IMR-90 (cell line): ENCODE data around the gene PHF21B. TPM values are rescaled to one million over a fixed set of nuclear protein-coding genes. Genes with fewer than 3 reads are reported as not detected.

Source experiments
- ATAC-seq: fragments of 200-7000 bp; cut with Tn5 transposase; 2 replicates; pipeline ENCODE4 v1.9.1; 2020; ENCODE audit warnings: low read depth, mild to moderate bottlenecking, moderate library complexity
- BruUV-seq: library from RNA; stranded (reverse); fragments of 400-500 nt; replicated peaks from 2 replicates; lab custom pipeline; 2021; lab: Mats Ljungman, UMichigan
- CTCF ChIA-PET: fragments of 300-600 bp; formaldehyde crosslinking; extraction: SDS; loops from one replicate; lab custom pipeline; 2021; ENCODE audit warnings: antibody characterized with exemption; lab: Yijun Ruan, JAX
- POLR2A ChIA-PET: fragments of 300-600 bp; sonication (Branson Sonifier 250); formaldehyde crosslinking; loops from one replicate; lab custom pipeline; 2022; ENCODE audit warnings: antibody characterized with exemption; ENCODE audit not compliant: unreplicated experiment; lab: Charles Lee
- DNase-seq: peaks from one replicate; pipeline ENCODE4 v3.0.0; 2013
- H2AFZ ChIP-seq: replicated peaks from 2 replicates; pipeline ENCODE3; 2013; ENCODE audit warnings: low read length, mild to moderate bottlenecking; ENCODE audit not compliant: poor library complexity
- H2AK5ac ChIP-seq: 2 replicates; pipeline ENCODE4 v1.6.1; 2013; ENCODE audit warnings: low read depth, low read length, inconsistent platforms
- H2AK9ac ChIP-seq: replicated peaks from 2 replicates; pipeline ENCODE3; 2013; ENCODE audit warnings: mild to moderate bottlenecking, low read depth, low read length, moderate library complexity; ENCODE audit not compliant: poor library complexity
- H2BK120ac ChIP-seq: 2 replicates; pipeline ENCODE4 v1.6.1; 2013; ENCODE audit warnings: low read depth, low read length, inconsistent platforms
- H2BK15ac ChIP-seq: 3 replicates; pipeline ENCODE4 v1.6.1; 2013; ENCODE audit warnings: low read depth, low read length, inconsistent platforms
- H2BK20ac ChIP-seq: 2 replicates; pipeline ENCODE4 v1.6.1; 2013; ENCODE audit warnings: low read depth, mild to moderate bottlenecking, inconsistent platforms, low read length, moderate library complexity
- H2BK5ac ChIP-seq: 2 replicates; pipeline ENCODE4 v1.6.1; 2013; ENCODE audit warnings: mild to moderate bottlenecking, low read depth, low read length, inconsistent platforms; ENCODE audit not compliant: poor library complexity, severe bottlenecking
- H3K14ac ChIP-seq: replicated peaks from 2 replicates; pipeline ENCODE4 v1.6.1; 2013; ENCODE audit warnings: low read depth, low read length, inconsistent platforms
- H3K18ac ChIP-seq: 2 replicates; pipeline ENCODE4 v1.6.1; 2013; ENCODE audit warnings: low read depth, low read length, control low read depth
- H3K23ac ChIP-seq: 2 replicates; pipeline ENCODE4 v1.6.1; 2013; ENCODE audit warnings: low read depth, low read length, inconsistent platforms
- H3K27ac ChIP-seq: 2 replicates; pipeline ENCODE4 v1.5.1; 2013; ENCODE audit warnings: mild to moderate bottlenecking, control low read depth, low read length; ENCODE audit not compliant: insufficient read depth
- H3K27me3 ChIP-seq: 2 replicates; pipeline ENCODE4 v1.6.1; 2013; ENCODE audit warnings: low read length; ENCODE audit not compliant: control insufficient read depth, insufficient read depth
- H3K36me3 ChIP-seq: 2 replicates; pipeline ENCODE4 v1.6.1; 2013; ENCODE audit warnings: low read length, mixed read lengths; ENCODE audit not compliant: control insufficient read depth, insufficient read depth
- H3K4ac ChIP-seq: 2 replicates; pipeline ENCODE4 v1.6.1; 2013; ENCODE audit warnings: low read depth, low read length, inconsistent platforms
- H3K4me1 ChIP-seq: 2 replicates; pipeline ENCODE4 v1.6.1; 2013; ENCODE audit warnings: low read length, mixed read lengths; ENCODE audit not compliant: control insufficient read depth, insufficient read depth
- H3K4me2 ChIP-seq: 2 replicates; pipeline ENCODE4 v1.6.1; 2013; ENCODE audit warnings: low read depth, mild to moderate bottlenecking, control low read depth, low read length, moderate library complexity
- H3K4me3 ChIP-seq: 2 replicates; pipeline ENCODE4 v1.5.1; 2013; ENCODE audit warnings: low read depth, mild to moderate bottlenecking, control low read depth, low read length, moderate library complexity; ENCODE audit not compliant: insufficient read depth
- H3K56ac ChIP-seq: 2 replicates; pipeline ENCODE4 v1.6.1; 2013; ENCODE audit warnings: low read length, inconsistent platforms; ENCODE audit not compliant: insufficient read depth; ENCODE audit errors: extremely low read depth
- H3K79me1 ChIP-seq, 2 experiments: 2 replicates each; pipeline ENCODE4 v1.6.1; 2013; ENCODE audit warnings: low read length in 2 of 2, inconsistent platforms in 1 of 2, low read depth in 1 of 2
- H3K9ac ChIP-seq: 2 replicates; pipeline ENCODE4 v1.6.1; 2013; ENCODE audit warnings: low read depth, low read length, control low read depth
- H3K9me1 ChIP-seq: 2 replicates; pipeline ENCODE4 v1.6.1; 2013; ENCODE audit warnings: low read length, inconsistent platforms; ENCODE audit not compliant: insufficient read depth
- H3K9me3 ChIP-seq: 2 replicates; pipeline ENCODE4 v1.6.1; 2013; ENCODE audit warnings: low read length; ENCODE audit not compliant: control insufficient read depth, insufficient read depth
- H4K20me1 ChIP-seq: 2 replicates; pipeline ENCODE4 v1.6.1; 2013; ENCODE audit warnings: low read length, inconsistent platforms; ENCODE audit not compliant: insufficient read depth
- H4K5ac ChIP-seq: 2 replicates; pipeline ENCODE4 v1.6.1; 2013; ENCODE audit warnings: mild to moderate bottlenecking, low read depth, low read length, control low read depth
- H4K8ac ChIP-seq, 2 experiments: 2 replicates each; pipeline ENCODE4 v1.6.1; 2013; ENCODE audit warnings: low read depth in 2 of 2, low read length in 2 of 2, control low read depth in 1 of 2, inconsistent platforms in 1 of 2
- H4K91ac ChIP-seq: 2 replicates; pipeline ENCODE4 v1.6.1; 2013; ENCODE audit warnings: low read depth, low read length, inconsistent platforms; ENCODE audit not compliant: insufficient read depth
- CEBPB ChIP-seq: IDR thresholded peaks from 2 replicates; pipeline ENCODE4 v1.6.1; 2012; ENCODE audit warnings: low read depth, low read length, improper control_type of control experiment
- SMC3 ChIP-seq: fragments of 150-350 bp; IDR thresholded peaks from 2 replicates; pipeline ENCODE4 v1.6.1; 2016; ENCODE audit warnings: low read depth, mild to moderate bottlenecking, antibody characterized with exemption, low read length, moderate library complexity
- WGBS, 2 experiments: methylation state at CpG; one replicate each; pipeline versions ENCODE4 v1.1.5 to v1.1.7; 2013; ENCODE audit warnings: missing lambda C conversion rate in 2 of 2; ENCODE audit not compliant: insufficient read length in 1 of 2; ENCODE audit errors: extremely low coverage in 2 of 2; 5-methylcytosine and 5-hydroxymethylcytosine counted together
- dilution Hi-C: fragments of 300-500 bp; cut with HindIII; formaldehyde crosslinking; loops from one replicate; pipeline ENCODE4 v1.14.3; 2018; ENCODE audit warnings: low sequenced_read_pairs; ENCODE audit not compliant: unreplicated experiment
- in situ Hi-C: fragments of 300-500 bp; cut with MboI; formaldehyde crosslinking; loops from 3 replicates; pipeline ENCODE4 v1.14.3; 2019; ENCODE audit warnings: low sequenced_read_pairs, inconsistent platforms, mixed read lengths
- intact Hi-C: fragments of 100-400 bp; cut with micrococcal nuclease; formaldehyde crosslinking; loops from 2 replicates; pipeline ENCODE4 v1.10.0; 2022
- polyA plus RNA-seq, 3 experiments: library from polyadenylated mRNA; depleted of rRNA; stranded (reverse); fragments of >200 nt; gene quantifications; 2 replicates each; pipeline ENCODE4 v1.2.3, GENCODE V29; 2012; ENCODE audit warnings: low replicate concordance in 1 of 3
- total RNA-seq: library from RNA; depleted of rRNA; stranded (reverse); fragments of >200 nt; gene quantifications from 2 replicates; pipeline ENCODE4 v1.2.3, GENCODE V29; 2012

The PHF21B gene
- total and polyA plus RNA-seq, 2 of the 4 experiments (the other 2 are of a cell fraction) = 0.02 TPM; not detected in 1

DNA sequence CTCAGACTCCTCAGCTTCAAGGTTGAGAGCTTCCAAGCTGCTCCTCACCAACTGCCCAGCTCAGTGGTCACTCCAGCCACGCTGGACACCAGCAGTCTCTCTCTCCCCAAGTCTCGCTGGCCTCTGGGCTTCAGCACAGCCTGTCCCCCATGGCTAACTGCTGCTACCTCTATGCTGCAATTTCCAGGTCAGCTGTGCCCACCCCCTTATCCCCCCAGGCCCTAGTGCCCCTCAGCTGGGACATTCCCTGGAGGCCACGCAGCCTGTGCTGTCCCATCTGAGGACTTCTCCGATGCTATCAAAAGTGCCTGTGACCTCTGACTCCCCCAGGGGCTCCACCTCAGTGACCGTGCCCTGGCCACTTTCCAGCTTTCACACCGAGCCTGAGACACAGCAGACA lies 37.5 kb upstream of the PHF21B start:
- no peak overlapping the region for H3K18ac ChIP-seq
- no peak overlapping the region for H3K14ac ChIP-seq
- H2AFZ ChIP-seq = no peak overlapping the region
- no peak overlapping the region for H4K8ac ChIP-seq
- H2AK9ac ChIP-seq = no peak overlapping the region
- CTCF ChIA-PET = no interaction called here
- no peak overlapping the region for H2BK20ac ChIP-seq
- no peak overlapping the region for H2AK5ac ChIP-seq
- no peak overlapping the region for H3K27ac ChIP-seq
- POLR2A ChIA-PET = no interaction called here
- no TSS peak for BruUV-seq
- no peak overlapping the region for H2BK120ac ChIP-seq
- H3K4me1 ChIP-seq = no peaks in the 10 kb centered on the region
- intact Hi-C loops = no loop called here
- no peak overlapping the region for H4K5ac ChIP-seq
- peaks cover 44% of the 10 kb centered on the region for H3K27me3 ChIP-seq
- DNase-seq (no peak), ATAC-seq (no peak)
- TF ChIP-seq SMC3 = no peak
- no peak for TF ChIP-seq CEBPB
- H3K4ac ChIP-seq = no peak overlapping the region
- no peak overlapping the region for H3K9ac ChIP-seq
- H2BK5ac ChIP-seq = no peak overlapping the region
- no peaks in the 10 kb centered on the region for H3K79me1 ChIP-seq
- dilution Hi-C loops = no loop called here
- H3K9me1 ChIP-seq = no peaks in the 10 kb centered on the region
- WGBS, 2 experiments = no CpG with 5 or more reads among the region's 6 CpGs
- in situ Hi-C loops = no loop called here
- no peak overlapping the region for H3K4me3 ChIP-seq
- no peak overlapping the region for H2BK15ac ChIP-seq
- no peak overlapping the region for H4K91ac ChIP-seq
- H3K36me3 ChIP-seq = no peaks in the 10 kb centered on the region
- H4K20me1 ChIP-seq = no peaks in the 10 kb centered on the region
- H3K56ac ChIP-seq = no peak overlapping the region
- no peak overlapping the region for H3K23ac ChIP-seq
- no peak overlapping the region for H3K4me2 ChIP-seq
- no peaks in the 10 kb centered on the region for H3K9me3 ChIP-seq
